Osteoblast (primary cell): ENCODE results near the gene NRCAM. TPM values are rescaled to one million over a fixed set of nuclear protein-coding genes. Genes with fewer than 3 reads are reported as not detected.

Experiments used
- DNase-seq: peaks from one replicate; pipeline ENCODE4 v3.0.0; 2011; ENCODE audit warnings: low spot score, mixed read lengths; ENCODE audit not compliant: insufficient read length; ENCODE audit errors: missing footprints
- H2AFZ ChIP-seq: 2 replicates; pipeline ENCODE4 v1.6.0; 2011; ENCODE audit warnings: mild to moderate bottlenecking, low read length
- H3K27ac ChIP-seq: 2 replicates; pipeline ENCODE4 v1.5.1; 2011; ENCODE audit warnings: mild to moderate bottlenecking, low read depth, low read length, moderate library complexity
- H3K27me3 ChIP-seq: 2 replicates; pipeline ENCODE4 v1.6.0; 2012; ENCODE audit warnings: mild to moderate bottlenecking, control low read depth, inconsistent platforms, low read length, moderate library complexity; ENCODE audit not compliant: insufficient read depth
- H3K36me3 ChIP-seq: 2 replicates; pipeline ENCODE4 v1.5.1; 2011; ENCODE audit warnings: mild to moderate bottlenecking, low read length, control low read depth, moderate library complexity; ENCODE audit not compliant: insufficient read depth
- H3K4me1 ChIP-seq: 2 replicates; pipeline ENCODE4 v1.5.1; 2011; ENCODE audit warnings: mild to moderate bottlenecking, low read length, control low read depth, moderate library complexity; ENCODE audit not compliant: insufficient read depth
- H3K4me2 ChIP-seq: 2 replicates; pipeline ENCODE4 v1.6.0; 2011; ENCODE audit warnings: mild to moderate bottlenecking, low read length; ENCODE audit not compliant: insufficient read depth
- H3K4me3 ChIP-seq: fragments of 200-600 bp; sonication (generic); 3 replicates; pipeline ENCODE4 v1.5.1; 2012; ENCODE audit warnings: mild to moderate bottlenecking, low read length, inconsistent platforms; ENCODE audit not compliant: insufficient read depth
- H3K79me2 ChIP-seq: 2 replicates; pipeline ENCODE4 v1.6.0; 2012; ENCODE audit warnings: mild to moderate bottlenecking, low read length, control low read depth, inconsistent platforms; ENCODE audit not compliant: insufficient read depth
- H3K9me3 ChIP-seq: 2 replicates; pipeline ENCODE4 v1.5.1; 2011; ENCODE audit warnings: low read depth, low read length, control low read depth
- H4K20me1 ChIP-seq: 2 replicates; pipeline ENCODE4 v1.6.0; 2012; ENCODE audit warnings: mild to moderate bottlenecking, low read length, control low read depth; ENCODE audit not compliant: insufficient read depth
- CTCF ChIP-seq: IDR thresholded peaks from 2 replicates; pipeline ENCODE4 v1.5.1; 2011; ENCODE audit warnings: mild to moderate bottlenecking, low read depth, low read length, moderate library complexity; ENCODE audit errors: extremely low read depth
- total RNA-seq: library from RNA; depleted of rRNA; stranded (reverse); fragments of >200 nt; gene quantifications from 2 replicates; pipeline ENCODE4 v1.2.3, GENCODE V29; 2012

The NRCAM gene
- total RNA-seq, 1 donor: 2.2 TPM

GRCh38 chr7:108204281-108204796 is 251.9 kb downstream of the NRCAM start:
- H3K27me3 ChIP-seq: no peaks in the 10 kb centered on the region
- H3K36me3 ChIP-seq: no peaks in the 10 kb centered on the region
- no peaks in the 10 kb centered on the region for H4K20me1 ChIP-seq
- no peaks in the 10 kb centered on the region for H3K79me2 ChIP-seq
- TF ChIP-seq CTCF: no peak
- H2AFZ ChIP-seq: no peak overlapping the region
- no peak for DNase-seq
- no peaks in the 10 kb centered on the region for H3K4me1 ChIP-seq
- H3K27ac ChIP-seq: no peak overlapping the region
- no peaks in the 10 kb centered on the region for H3K9me3 ChIP-seq
- H3K4me2 ChIP-seq: no peak overlapping the region
- H3K4me3 ChIP-seq: no peak overlapping the region

- H3K9me3 ChIP-seq: no peaks in the 10 kb centered on the region
- no peak overlapping the region for H3K4me3 ChIP-seq
- H3K79me2 ChIP-seq: no peaks in the 10 kb centered on the region
- no peaks in the 10 kb centered on the region for H3K27me3 ChIP-seq
- no peaks in the 10 kb centered on the region for H3K4me1 ChIP-seq
- no peaks in the 10 kb centered on the region for H3K36me3 ChIP-seq
- no peaks in the 10 kb centered on the region for H4K20me1 ChIP-seq
- no peak for DNase-seq
- H2AFZ ChIP-seq: no peak overlapping the region
- H3K4me2 ChIP-seq: no peak overlapping the region
- no peak for TF ChIP-seq CTCF
- no peak overlapping the region for H3K27ac ChIP-seq
Observed at GRCh38 chr7:108203537-108203936, 252.7 kb downstream of the NRCAM start.

GRCh38 chr7:108202743-108203142 is 253.5 kb downstream of the NRCAM start:
- no peak overlapping the region for H2AFZ ChIP-seq
- H4K20me1 ChIP-seq: no peaks in the 10 kb centered on the region
- no peaks in the 10 kb centered on the region for H3K79me2 ChIP-seq
- TF ChIP-seq CTCF: no peak
- no peaks in the 10 kb centered on the region for H3K27me3 ChIP-seq
- no peaks in the 10 kb centered on the region for H3K9me3 ChIP-seq
- no peak overlapping the region for H3K27ac ChIP-seq
- no peak overlapping the region for H3K4me2 ChIP-seq
- H3K4me1 ChIP-seq: no peaks in the 10 kb centered on the region
- no peak for DNase-seq
- no peak overlapping the region for H3K4me3 ChIP-seq
- no peaks in the 10 kb centered on the region for H3K36me3 ChIP-seq

- no peak overlapping the region for H3K27ac ChIP-seq
- DNase-seq: no peak
- H3K36me3 ChIP-seq: no peaks in the 10 kb centered on the region
- H3K79me2 ChIP-seq: no peaks in the 10 kb centered on the region
- no peaks in the 10 kb centered on the region for H3K9me3 ChIP-seq
- no peaks in the 10 kb centered on the region for H4K20me1 ChIP-seq
- no peak overlapping the region for H3K4me3 ChIP-seq
- H3K27me3 ChIP-seq: no peaks in the 10 kb centered on the region
- H3K4me2 ChIP-seq: no peak overlapping the region
- no peak overlapping the region for H2AFZ ChIP-seq
- TF ChIP-seq CTCF: no peak
- H3K4me1 ChIP-seq: no peaks in the 10 kb centered on the region
Observed at GRCh38 chr7:108201766-108202165, 254.5 kb downstream of the NRCAM start.
